Measurements from ENCODE around the gene CFL2. TPM values are rescaled to one million over a fixed set of nuclear protein-coding genes. Genes with fewer than 3 reads are reported as not detected.

CFL2 gene
- total RNA-seq, 1 experiment from 2014 or later = 20.1 TPM

GRCh38 chr14:34685819-34686428 lies 28.5 kb downstream of the CFL2 start:
- no peaks in the 10 kb centered on the region for H3K9me3 Mint-ChIP-seq
- no peaks in the 10 kb centered on the region; the same call in 1 of the 2 replicates for H3K27me3 Mint-ChIP-seq (ENCODE audit: low read depth)
- no peaks in the 10 kb centered on the region for H3K36me3 Mint-ChIP-seq
- POLR2A ChIA-PET = no interaction called here
- peak overlapping the region; percentile 79 for H3K27ac Mint-ChIP-seq
- CTCF ChIA-PET = interaction anchor here (1.2 to 1.6 kb wide), 3 partner anchors 13 to 37 kb away, joined by 3 to 7 read pairs (median 5); no protein-coding TSS in a partner anchor
- no peak for TF ChIP-seq HMGA2 (CRISPR knock-in tag; IDR thresholded peaks at IDR 0.05)
- 0 out of 2 replicates have a peak, but pooled peaks have one; percentile 34 for TF ChIP-seq FOXK1 (CRISPR knock-in tag; IDR thresholded peaks at IDR 0.05)
- DNase-seq (ENCODE audit: low spot score) (no peak), ATAC-seq (peak; percentile 91)
- no peak overlapping the region for H3K4me3 Mint-ChIP-seq
- H3K4me1 Mint-ChIP-seq = peaks cover 32% of the 10 kb centered on the region

DNA sequence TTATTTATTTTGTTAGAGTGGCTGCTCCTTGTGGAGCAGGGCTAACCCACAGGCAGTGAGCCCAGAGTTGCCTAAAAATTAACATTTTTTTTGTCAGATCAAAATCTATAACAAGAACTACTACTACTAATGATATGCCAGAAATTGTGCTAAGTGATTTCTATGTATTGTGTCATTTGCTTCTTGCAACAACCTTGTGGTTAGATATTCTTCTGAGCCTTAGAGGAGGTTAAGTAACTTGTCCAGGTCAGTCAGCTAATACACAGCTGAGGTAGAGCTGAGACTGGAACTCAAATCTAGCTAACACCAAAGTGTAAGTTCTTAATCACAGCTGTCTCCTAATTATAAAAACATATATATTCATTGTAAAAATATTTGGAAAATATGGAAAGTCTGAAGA lies 29.8 kb downstream of the CFL2 start:
- TF ChIP-seq ESRRA (CRISPR knock-in tag; IDR thresholded peaks at IDR 0.05; ENCODE audit: borderline replicate concordance) (no peak), GTF2I (CRISPR knock-in tag; conservative IDR thresholded peaks at IDR 0.05) (no peak), MYBL2 (CRISPR knock-in tag; IDR thresholded peaks at IDR 0.05) (no peak)
- H3K36me3 Mint-ChIP-seq = no peaks in the 10 kb centered on the region
- no peaks in the 10 kb centered on the region; the same call in 1 of the 2 replicates for H3K27me3 Mint-ChIP-seq (ENCODE audit: low read depth)
- ChIA-PET POLR2A (no interaction called here), CTCF (no interaction called here)
- H3K9me3 Mint-ChIP-seq = no peaks in the 10 kb centered on the region
- no peak for ATAC-seq
- no peak for DNase-seq (ENCODE audit: low spot score)
- H3K4me1 Mint-ChIP-seq = peaks cover 32% of the 10 kb centered on the region
- H3K27ac Mint-ChIP-seq = no peak overlapping the region
- H3K4me3 Mint-ChIP-seq = no peak overlapping the region

GRCh38 chr14:34682787-34683321 lies 31.5 kb downstream of the CFL2 start:
- H3K9me3 Mint-ChIP-seq = no peaks in the 10 kb centered on the region
- CTCF ChIA-PET = interaction anchor here (1.6 kb wide), 1 partner anchor 10 kb away, joined by 8 read pairs; no protein-coding TSS in a partner anchor
- POLR2A ChIA-PET = no interaction called here
- H3K4me1 Mint-ChIP-seq = peaks cover 27% of the 10 kb centered on the region
- H3K27me3 Mint-ChIP-seq (ENCODE audit: low read depth) = no peaks in the 10 kb centered on the region; the same call in 1 of the 2 replicates
- no peaks in the 10 kb centered on the region for H3K36me3 Mint-ChIP-seq
- no peak for DNase-seq (ENCODE audit: low spot score)
- TF ChIP-seq ATF3 (CRISPR knock-in tag; conservative IDR thresholded peaks at IDR 0.05) (no peak), ZNF263 (CRISPR knock-in tag; IDR thresholded peaks at IDR 0.05; ENCODE audit: low read depth) (no peak), GABPB1 (CRISPR knock-in tag; IDR thresholded peaks at IDR 0.05) (no peak)
- TF ChIP-seq, protein P1, sequence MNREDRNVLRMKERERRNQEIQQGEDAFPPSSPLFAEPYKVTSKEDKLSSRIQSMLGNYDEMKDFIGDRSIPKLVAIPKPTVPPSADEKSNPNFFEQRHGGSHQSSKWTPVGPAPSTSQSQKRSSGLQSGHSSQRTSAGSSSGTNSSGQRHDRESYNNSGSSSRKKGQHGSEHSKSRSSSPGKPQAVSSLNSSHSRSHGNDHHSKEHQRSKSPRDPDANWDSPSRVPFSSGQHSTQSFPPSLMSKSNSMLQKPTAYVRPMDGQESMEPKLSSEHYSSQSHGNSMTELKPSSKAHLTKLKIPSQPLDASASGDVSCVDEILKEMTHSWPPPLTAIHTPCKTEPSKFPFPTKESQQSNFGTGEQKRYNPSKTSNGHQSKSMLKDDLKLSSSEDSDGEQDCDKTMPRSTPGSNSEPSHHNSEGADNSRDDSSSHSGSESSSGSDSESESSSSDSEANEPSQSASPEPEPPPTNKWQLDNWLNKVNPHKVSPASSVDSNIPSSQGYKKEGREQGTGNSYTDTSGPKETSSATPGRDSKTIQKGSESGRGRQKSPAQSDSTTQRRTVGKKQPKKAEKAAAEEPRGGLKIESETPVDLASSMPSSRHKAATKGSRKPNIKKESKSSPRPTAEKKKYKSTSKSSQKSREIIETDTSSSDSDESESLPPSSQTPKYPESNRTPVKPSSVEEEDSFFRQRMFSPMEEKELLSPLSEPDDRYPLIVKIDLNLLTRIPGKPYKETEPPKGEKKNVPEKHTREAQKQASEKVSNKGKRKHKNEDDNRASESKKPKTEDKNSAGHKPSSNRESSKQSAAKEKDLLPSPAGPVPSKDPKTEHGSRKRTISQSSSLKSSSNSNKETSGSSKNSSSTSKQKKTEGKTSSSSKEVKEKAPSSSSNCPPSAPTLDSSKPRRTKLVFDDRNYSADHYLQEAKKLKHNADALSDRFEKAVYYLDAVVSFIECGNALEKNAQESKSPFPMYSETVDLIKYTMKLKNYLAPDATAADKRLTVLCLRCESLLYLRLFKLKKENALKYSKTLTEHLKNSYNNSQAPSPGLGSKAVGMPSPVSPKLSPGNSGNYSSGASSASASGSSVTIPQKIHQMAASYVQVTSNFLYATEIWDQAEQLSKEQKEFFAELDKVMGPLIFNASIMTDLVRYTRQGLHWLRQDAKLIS (CRISPR knock-in tag; IDR thresholded peaks at IDR 0.05; ENCODE audit: borderline replicate concordance) = no peak
- ATAC-seq = no peak
- H3K4me3 Mint-ChIP-seq = no peak overlapping the region
- H3K27ac Mint-ChIP-seq = no peak overlapping the region

- ChIA-PET CTCF (no interaction called here), POLR2A (interaction anchor here (0.5 to 1.4 kb wide), 3 partner anchors 12 to 229 kb away, joined by 3 read pairs; no protein-coding TSS in a partner anchor)
- Mint-ChIP-seq H3K4me1 (peaks cover 18% of the 10 kb centered on the region), H3K27ac (no peak overlapping the region), H3K27me3 (ENCODE audit: low read depth) (no peaks in the 10 kb centered on the region; the same call in 1 of the 2 replicates), H3K36me3 (no peaks in the 10 kb centered on the region), H3K4me3 (no peak overlapping the region), H3K9me3 (no peaks in the 10 kb centered on the region)
- no peak for ATAC-seq
- no peak for DNase-seq (ENCODE audit: low spot score)
- TF ChIP-seq RORB (CRISPR knock-in tag; IDR thresholded peaks at IDR 0.05) (no peak), E2F4 (CRISPR knock-in tag; IDR thresholded peaks at IDR 0.05; ENCODE audit: borderline replicate concordance, low read depth) (no peak), STAT6 (CRISPR knock-in tag; conservative IDR thresholded peaks at IDR 0.05; ENCODE audit: low read depth) (no peak), TEAD4 (CRISPR knock-in tag; IDR thresholded peaks at IDR 0.05) (no peak), GRHL2 (CRISPR knock-in tag; IDR thresholded peaks at IDR 0.05; ENCODE audit: insufficient replicate concordance, severe bottlenecking) (no peak), TCF7 (CRISPR knock-in tag; IDR thresholded peaks at IDR 0.05; ENCODE audit: low read depth) (no peak), ZNF396 (CRISPR knock-in tag; IDR thresholded peaks at IDR 0.05; ENCODE audit: borderline replicate concordance) (no peak), SMAD3 (CRISPR knock-in tag; IDR thresholded peaks at IDR 0.05; ENCODE audit: borderline replicate concordance) (no peak), HMGA2 (CRISPR knock-in tag; IDR thresholded peaks at IDR 0.05) (no peak)
Observed at GRCh38 chr14:34680806-34681479, 33.5 kb downstream of the CFL2 start.
